ENCODE measurements around the gene UNK. TPM values are rescaled to one million over a fixed set of nuclear protein-coding genes. Genes with fewer than 3 reads are reported as not detected.

The UNK gene
- total RNA-seq, 2 experiments from 2014 or later: 26.1 TPM

DNA sequence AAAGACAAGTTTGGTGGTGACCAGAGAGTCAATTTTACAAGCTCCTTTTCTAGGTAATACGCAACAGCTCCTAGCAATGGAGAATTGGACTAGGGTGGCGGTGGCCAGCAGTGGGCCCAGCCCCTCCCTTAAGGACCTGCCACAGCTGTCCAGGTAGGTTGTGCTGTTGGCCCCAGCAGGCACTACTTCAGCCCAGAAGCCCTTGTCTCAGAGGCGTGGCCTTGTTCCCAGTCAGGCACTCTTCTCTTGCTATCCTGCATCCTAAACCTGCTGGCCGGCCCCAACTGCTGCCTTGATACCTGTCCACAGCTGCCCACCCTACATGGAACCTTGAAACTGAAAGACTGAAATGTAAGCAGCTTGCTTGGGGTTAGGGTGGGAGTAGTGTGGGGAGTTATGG is 18.6 kb upstream of the UNK start:
- POLR2A ChIA-PET: interaction anchor here (1.0 to 7.9 kb wide), 7 partner anchors 11 to 130 kb away, joined by 3 to 214 read pairs (median 22); partner anchors contain the start of genes TRIM65 and UNK
- H3K4me3 Mint-ChIP-seq: peak overlapping the region; percentile 30

GRCh38 chr17:75767881-75768280 is 16.7 kb upstream of the UNK start:
- no peaks in the 10 kb centered on the region for H3K9me3 Mint-ChIP-seq
- H3K27me3 Mint-ChIP-seq: peaks cover 4% of the 10 kb centered on the region
- ChIA-PET POLR2A (interaction anchor here (2.8 kb wide), 1 partner anchor 11 kb away, joined by 25 read pairs; a partner anchor contains a TSS), CTCF (interaction anchor here (0.6 kb wide), 1 partner anchor 55 kb away, joined by 3 read pairs; no protein-coding TSS in a partner anchor)
- H3K4me1 Mint-ChIP-seq: peaks cover 14% of the 10 kb centered on the region
- H3K27ac Mint-ChIP-seq: no peak overlapping the region
- no peaks in the 10 kb centered on the region for H3K36me3 Mint-ChIP-seq (ENCODE audit: low read depth)
- no peak overlapping the region for H3K4me3 Mint-ChIP-seq
- no peak for DNase-seq

More for the DNA sequence above, 18.6 kb upstream of the UNK start:
- peaks cover 19% of the 10 kb centered on the region for H3K4me1 Mint-ChIP-seq
- no peak for DNase-seq
- H3K9me3 Mint-ChIP-seq: no peaks in the 10 kb centered on the region
- CTCF ChIA-PET: interaction anchor here (1.1 to 5.7 kb wide), 10 partner anchors 10 to 234 kb away, joined by 3 to 92 read pairs (median 12); partner anchors contain the start of genes SMIM5 and TRIM65
- H3K27ac Mint-ChIP-seq: no peak overlapping the region
- no peaks in the 10 kb centered on the region for H3K36me3 Mint-ChIP-seq (ENCODE audit: low read depth)
- peaks cover 4% of the 10 kb centered on the region for H3K27me3 Mint-ChIP-seq

DNA sequence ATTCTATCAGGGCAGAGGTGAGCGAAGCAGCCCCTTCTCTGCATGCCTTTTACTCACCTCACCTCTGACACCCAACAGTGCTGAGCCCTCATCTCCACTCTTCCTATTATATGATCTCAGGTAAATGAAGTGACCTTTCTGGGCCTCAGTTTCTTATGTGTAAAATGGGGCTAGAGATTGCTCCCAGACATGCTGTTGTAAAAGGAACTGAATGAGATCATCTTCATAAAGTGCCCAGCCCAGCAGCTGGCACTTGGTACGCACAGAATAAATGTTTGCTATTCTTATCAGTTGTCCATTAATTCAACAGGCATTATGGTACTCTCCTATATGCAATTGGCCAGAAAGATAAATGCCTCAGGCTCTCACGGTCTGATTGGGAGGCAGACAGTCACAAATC is 15.1 kb upstream of the UNK start:
- peaks cover 3% of the 10 kb centered on the region for H3K4me1 Mint-ChIP-seq
- no peak overlapping the region for H3K4me3 Mint-ChIP-seq
- no peak overlapping the region for H3K27ac Mint-ChIP-seq
- POLR2A ChIA-PET: interaction anchor here (2.8 kb wide), 1 partner anchor 9 kb away, joined by 25 read pairs; a partner anchor contains a TSS
- H3K27me3 Mint-ChIP-seq: peaks cover 4% of the 10 kb centered on the region
- DNase-seq: no peak
- no peaks in the 10 kb centered on the region for H3K9me3 Mint-ChIP-seq
- CTCF ChIA-PET: interaction anchor here (0.7 to 1.2 kb wide), 3 partner anchors 14 to 246 kb away, joined by 3 to 4 read pairs (median 3); no protein-coding TSS in a partner anchor
- peaks cover 2% of the 10 kb centered on the region for H3K36me3 Mint-ChIP-seq (ENCODE audit: low read depth)

DNA sequence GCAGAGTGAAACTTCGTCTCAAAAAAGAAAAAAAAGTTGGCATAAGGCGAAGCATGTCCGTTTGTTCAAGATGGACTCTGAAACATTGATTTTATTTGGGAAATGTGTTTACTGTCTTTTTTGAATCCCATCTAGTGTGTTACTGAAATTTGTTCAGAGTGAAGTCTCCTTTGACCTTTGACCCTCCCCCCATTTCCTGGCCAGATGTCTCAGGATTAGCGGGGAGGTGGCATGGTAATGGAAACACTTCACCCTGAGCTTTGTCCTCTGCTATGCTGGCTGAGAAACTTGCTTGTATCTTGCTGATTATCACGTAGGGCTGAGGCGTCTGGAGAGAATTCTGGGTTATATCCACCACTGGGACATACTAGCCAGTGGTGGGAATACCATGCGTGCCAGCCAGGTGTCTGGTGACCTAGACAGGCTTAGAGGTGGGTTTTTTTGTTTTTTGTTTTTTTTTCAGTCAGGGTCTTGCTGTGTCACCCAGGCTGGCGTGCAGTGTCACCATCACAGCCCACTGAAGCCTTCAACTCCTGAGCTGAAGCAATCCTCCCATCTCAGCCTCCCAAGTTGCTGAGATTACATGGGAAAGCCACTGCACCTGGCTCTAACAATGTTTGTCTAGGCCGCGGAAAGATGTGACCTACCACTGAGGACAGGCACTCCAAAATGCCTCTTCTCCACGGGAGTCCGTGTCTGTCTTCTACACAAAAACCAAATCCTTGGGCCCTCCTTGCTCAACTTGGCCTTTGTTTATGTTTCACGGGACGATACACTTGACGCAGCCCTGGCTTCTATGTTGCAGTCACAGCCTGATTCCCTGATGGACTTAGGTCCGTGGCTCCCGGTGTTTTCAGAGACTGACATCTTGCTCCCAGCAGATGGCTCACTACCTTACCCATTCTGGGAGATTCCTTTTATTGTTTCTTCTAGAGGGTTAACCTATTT is 13.0 kb upstream of the UNK start:
- POLR2A ChIA-PET: interaction anchor here (1.2 to 9.6 kb wide), 2 partner anchors 11 to 56 kb away, joined by 3 to 190 read pairs; no protein-coding TSS in a partner anchor
- Mint-ChIP-seq H3K27me3 (peaks cover 4% of the 10 kb centered on the region), H3K4me3 (no peak overlapping the region), H3K9me3 (no peaks in the 10 kb centered on the region), H3K27ac (peak overlapping the region; percentile 34), H3K36me3 (ENCODE audit: low read depth) (peaks cover 14% of the 10 kb centered on the region), H3K4me1 (peaks cover 12% of the 10 kb centered on the region)
- DNase-seq: no peak
- CTCF ChIA-PET: interaction anchor here (0.6 to 2.2 kb wide), 2 partner anchors 18 to 86 kb away, joined by 3 to 9 read pairs; no protein-coding TSS in a partner anchor

DNA sequence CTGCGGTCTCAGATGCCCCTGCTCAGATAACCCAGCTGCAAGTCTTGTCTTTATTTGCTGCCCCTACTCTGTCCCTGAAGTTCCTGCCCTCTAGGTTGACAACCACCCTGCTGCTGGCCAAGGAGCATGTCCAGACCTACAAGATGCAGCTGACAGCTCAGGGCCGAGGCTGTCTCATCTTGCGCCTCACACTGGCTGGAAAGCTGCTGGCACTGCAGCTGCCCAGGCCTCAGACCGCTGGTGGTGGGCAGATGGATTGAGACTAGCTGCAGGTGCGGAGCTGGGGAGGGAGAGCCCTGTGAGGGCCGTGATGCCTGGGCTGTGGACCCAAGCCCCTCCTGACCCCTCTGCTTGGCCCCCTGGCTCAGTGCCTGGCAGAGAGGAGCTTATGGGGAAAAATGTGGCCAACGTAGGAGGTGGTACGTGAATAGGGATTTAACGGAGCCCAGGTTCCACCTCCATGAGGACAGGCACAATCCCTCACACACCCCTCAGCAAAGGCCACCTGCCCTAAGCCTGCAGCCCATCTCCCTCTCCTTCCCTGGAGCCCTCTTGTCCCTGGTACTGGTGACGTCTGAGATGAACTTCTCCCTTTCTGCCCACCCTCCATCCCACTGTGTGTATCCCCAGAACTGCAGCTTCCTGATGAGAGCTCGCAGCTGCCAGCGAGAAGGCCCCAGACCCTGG is 11.3 kb upstream of the UNK start:
- Mint-ChIP-seq H3K36me3 (ENCODE audit: low read depth) (peaks cover 30% of the 10 kb centered on the region), H3K27me3 (no peaks in the 10 kb centered on the region), H3K4me3 (no peak overlapping the region), H3K9me3 (no peaks in the 10 kb centered on the region), H3K27ac (no peak overlapping the region), H3K4me1 (peaks cover 26% of the 10 kb centered on the region)
- ChIA-PET POLR2A (interaction anchor here (1.0 to 9.6 kb wide), 7 partner anchors 10 to 132 kb away, joined by 3 to 214 read pairs (median 60); partner anchors contain the start of genes GALK1, MRPL38, UNK and WBP2), CTCF (interaction anchor here (0.6 to 2.2 kb wide), 5 partner anchors 10 to 75 kb away, joined by 3 to 9 read pairs (median 5); no protein-coding TSS in a partner anchor)
- no peak for DNase-seq

DNA sequence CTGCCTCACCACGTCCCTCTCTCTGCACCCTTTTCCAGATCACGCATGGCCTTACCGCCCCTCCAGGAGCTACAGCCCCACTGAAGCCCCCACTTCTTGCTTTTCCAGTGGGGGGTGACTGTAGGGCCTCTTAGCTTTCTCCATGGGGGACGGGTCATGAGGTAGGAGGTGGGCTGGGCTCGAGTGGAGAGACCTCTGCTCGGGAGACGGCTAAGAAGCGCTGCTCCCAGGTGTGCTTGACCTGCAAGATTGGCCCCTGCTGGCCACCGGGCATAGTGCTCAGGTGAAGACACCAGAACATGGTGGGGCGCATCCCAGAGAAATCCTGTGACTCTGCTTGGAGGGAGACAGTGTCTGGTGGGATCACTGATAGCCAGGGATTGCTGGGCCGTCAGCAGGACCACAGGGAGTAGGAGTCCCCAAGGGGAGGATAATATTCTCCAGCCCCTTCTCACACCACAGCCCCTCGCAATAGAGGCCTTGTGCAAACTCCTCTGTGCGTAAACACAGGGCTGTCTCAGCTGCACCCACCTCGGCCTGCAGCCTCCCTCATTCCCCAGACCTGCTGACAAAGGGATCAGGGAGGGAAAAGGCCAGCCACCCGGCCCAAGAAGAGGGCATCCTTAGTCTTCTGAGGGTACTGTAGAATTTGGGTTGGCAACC is 10.7 kb upstream of the UNK start:
- Mint-ChIP-seq H3K9me3 (no peaks in the 10 kb centered on the region), H3K36me3 (ENCODE audit: low read depth) (peaks cover 37% of the 10 kb centered on the region), H3K4me1 (peaks cover 30% of the 10 kb centered on the region), H3K4me3 (no peak overlapping the region), H3K27ac (no peak overlapping the region), H3K27me3 (no peaks in the 10 kb centered on the region)
- ChIA-PET POLR2A (interaction anchor here (1.0 to 9.6 kb wide), 10 partner anchors 11 to 131 kb away, joined by 3 to 214 read pairs (median 50); partner anchors contain the start of genes GALK1, MRPL38, TRIM65 and UNC13D), CTCF (interaction anchor here (1.5 to 2.2 kb wide), 4 partner anchors 9 to 75 kb away, joined by 3 to 9 read pairs (median 6); no protein-coding TSS in a partner anchor)
- no peak for DNase-seq

DNA sequence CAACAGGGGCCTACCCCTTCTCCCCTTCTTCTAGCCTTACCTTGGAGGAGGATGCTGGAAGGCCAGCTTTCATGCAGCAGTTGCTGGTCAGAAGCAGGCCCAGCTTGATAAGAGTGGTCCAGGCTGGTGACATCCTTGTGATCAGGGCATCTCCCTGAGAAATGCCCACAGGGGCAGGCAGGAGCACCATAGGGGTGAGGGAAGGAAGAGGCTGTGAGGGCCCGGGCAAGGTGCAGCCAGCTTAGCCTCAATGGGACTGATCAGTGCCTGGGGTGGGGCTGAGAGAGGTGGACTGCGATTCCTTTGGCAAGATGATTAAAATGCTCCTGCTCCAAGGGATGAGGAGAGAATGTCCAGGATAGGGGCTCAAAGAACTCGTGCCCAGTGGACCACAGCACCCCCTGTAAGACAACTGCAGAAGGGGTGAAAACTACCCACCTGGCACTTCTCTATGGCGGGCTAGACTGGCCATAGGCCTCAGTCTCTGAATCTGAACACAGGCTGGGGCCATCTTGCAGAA is 10.1 kb upstream of the UNK start:
- peaks cover 30% of the 10 kb centered on the region for H3K4me1 Mint-ChIP-seq
- H3K27ac Mint-ChIP-seq: no peak overlapping the region
- no peak overlapping the region for H3K4me3 Mint-ChIP-seq
- DNase-seq: no peak
- H3K9me3 Mint-ChIP-seq: no peaks in the 10 kb centered on the region
- H3K36me3 Mint-ChIP-seq (ENCODE audit: low read depth): peaks cover 39% of the 10 kb centered on the region
- POLR2A ChIA-PET: interaction anchor here (0.8 to 9.6 kb wide), 12 partner anchors 11 to 235 kb away, joined by 3 to 214 read pairs (median 33); partner anchors contain the start of genes GALK1, TRIM65, UNC13D and UNK
- CTCF ChIA-PET: interaction anchor here (4.9 kb wide), 1 partner anchor 21 kb away, joined by 23 read pairs; no protein-coding TSS in a partner anchor
- H3K27me3 Mint-ChIP-seq: no peaks in the 10 kb centered on the region

- Mint-ChIP-seq H3K27ac (peak overlapping the region; percentile 38), H3K4me3 (no peak overlapping the region)
Observed at GRCh38 chr17:75774991-75775668, 9.5 kb upstream of the UNK start.

DNA sequence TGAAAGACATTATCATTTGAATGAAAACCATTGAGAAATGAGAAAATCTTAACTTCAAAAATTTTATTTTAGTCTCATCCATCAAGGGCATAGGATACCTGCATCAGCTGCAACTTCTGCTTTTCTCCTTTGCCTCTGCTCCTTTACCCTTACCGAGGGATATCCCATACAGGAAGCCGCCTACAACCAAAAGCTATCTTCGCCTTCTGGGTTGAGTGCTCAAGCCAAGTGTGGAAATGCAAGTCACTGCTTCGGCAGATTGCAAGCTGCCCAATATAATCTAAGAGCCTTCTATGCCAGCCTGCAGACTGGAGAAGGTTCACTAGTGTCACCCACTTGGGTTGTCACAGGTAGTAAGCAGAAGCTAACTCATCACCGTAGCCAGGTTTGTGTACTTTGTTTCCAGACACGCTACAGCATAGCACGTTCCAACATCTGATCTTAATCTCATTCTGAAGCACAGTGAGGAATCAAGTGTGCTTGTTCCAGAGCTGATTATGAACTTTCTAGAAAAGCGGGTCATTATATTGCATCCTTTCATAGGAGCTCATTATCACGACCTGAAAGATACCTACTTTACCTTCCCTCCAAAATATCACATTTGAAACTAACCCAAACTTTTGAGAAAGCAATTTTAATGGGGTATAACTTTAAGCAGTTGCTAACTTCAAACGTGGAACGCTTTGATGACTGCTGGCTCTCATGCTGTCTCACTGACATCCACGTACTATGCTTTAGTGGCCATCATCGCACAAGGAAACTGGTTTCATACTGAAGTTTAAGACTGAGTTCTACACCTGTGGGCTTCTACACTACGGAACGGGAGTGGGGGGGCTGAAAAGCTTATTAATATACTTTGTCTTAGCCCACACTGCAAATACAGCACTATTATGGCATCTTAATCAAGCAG is 8.0 kb upstream of the UNK start:
- H3K36me3 Mint-ChIP-seq (ENCODE audit: low read depth): peaks cover 41% of the 10 kb centered on the region
- H3K27me3 Mint-ChIP-seq: no peaks in the 10 kb centered on the region
- ChIA-PET POLR2A (interaction anchor here (0.7 to 9.6 kb wide), 25 partner anchors 7 to 817 kb away, joined by 3 to 214 read pairs (median 5); partner anchors contain the start of genes GALK1, RECQL5, SAP30BP and SMIM5), CTCF (interaction anchor here (1.0 to 4.9 kb wide), 7 partner anchors 9 to 99 kb away, joined by 3 to 23 read pairs (median 8); partner anchors contain the start of gene GALK1)
- no peak for DNase-seq
- H3K4me3 Mint-ChIP-seq: peak overlapping the region; percentile 88
- H3K4me1 Mint-ChIP-seq: peaks cover 38% of the 10 kb centered on the region
- H3K9me3 Mint-ChIP-seq: no peaks in the 10 kb centered on the region
- peak overlapping the region; percentile 52 for H3K27ac Mint-ChIP-seq

More at GRCh38 chr17:75774991-75775668, 9.5 kb upstream of the UNK start:
- no peaks in the 10 kb centered on the region for H3K9me3 Mint-ChIP-seq
- no peak for DNase-seq
- peaks cover 41% of the 10 kb centered on the region for H3K36me3 Mint-ChIP-seq (ENCODE audit: low read depth)
- ChIA-PET CTCF (interaction anchor here (1.1 to 4.9 kb wide), 3 partner anchors 9 to 72 kb away, joined by 4 to 23 read pairs (median 12); partner anchors contain the start of gene GALK1), POLR2A (interaction anchor here (0.8 to 9.6 kb wide), 16 partner anchors 10 to 259 kb away, joined by 3 to 214 read pairs (median 16); partner anchors contain the start of genes GALK1, TRIM65, TSEN54 and UNC13D)
- no peaks in the 10 kb centered on the region for H3K27me3 Mint-ChIP-seq
- peaks cover 34% of the 10 kb centered on the region for H3K4me1 Mint-ChIP-seq

DNA sequence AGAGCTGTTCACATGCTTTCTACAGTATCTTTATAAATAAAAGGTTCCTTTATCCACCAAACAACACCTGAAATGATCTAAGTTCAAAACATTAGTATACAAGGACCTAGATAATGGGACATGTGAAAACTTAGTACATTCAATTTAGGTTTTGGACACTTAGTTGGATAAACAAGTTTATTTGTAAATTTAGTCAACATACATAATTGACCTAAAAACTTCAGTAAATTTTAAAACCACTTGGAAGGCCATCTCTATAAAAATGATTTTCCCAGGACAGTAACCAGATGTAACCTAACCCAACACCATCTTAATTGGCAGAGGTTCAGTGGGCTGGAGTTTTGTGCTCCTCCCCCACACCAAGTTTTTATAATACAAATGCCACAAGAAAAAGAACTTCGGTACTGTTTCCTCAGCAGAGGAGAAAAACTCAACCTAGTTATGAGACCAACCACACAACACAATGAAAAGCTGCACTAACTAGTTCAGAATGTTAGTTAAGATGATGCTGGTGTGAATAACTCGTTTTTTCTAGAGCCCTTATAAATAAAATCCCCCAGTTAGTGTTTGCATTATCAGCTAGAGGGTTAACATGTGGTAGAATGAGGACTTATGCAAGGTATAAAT is 7.2 kb upstream of the UNK start:
- no peaks in the 10 kb centered on the region for H3K9me3 Mint-ChIP-seq
- POLR2A ChIA-PET: interaction anchor here (0.7 to 9.6 kb wide), 21 partner anchors 8 to 144 kb away, joined by 3 to 214 read pairs (median 9); partner anchors contain the start of genes GALK1, RECQL5, SAP30BP and SMIM5
- peak overlapping the region; percentile 41 for H3K27ac Mint-ChIP-seq
- CTCF ChIA-PET: interaction anchor here (1.0 to 4.9 kb wide), 6 partner anchors 12 to 98 kb away, joined by 3 to 23 read pairs (median 8); partner anchors contain the start of gene GALK1
- H3K4me1 Mint-ChIP-seq: peaks cover 42% of the 10 kb centered on the region
- H3K27me3 Mint-ChIP-seq: no peaks in the 10 kb centered on the region
- peak overlapping the region; percentile 88 for H3K4me3 Mint-ChIP-seq
- H3K36me3 Mint-ChIP-seq (ENCODE audit: low read depth): peaks cover 41% of the 10 kb centered on the region
- no peak for DNase-seq

Measured in activated CD4-positive, alpha-beta memory T cell treated with anti-CD3 and anti-CD28 coated beads, Interleukin-2, amount 10 ng/mL, durations not matched to agents 7 days and 5 days (primary cell).